ENCODE results near the gene SH3GL1. TPM values are rescaled to one million over a fixed set of nuclear protein-coding genes. Genes with fewer than 3 reads are reported as not detected.

SH3GL1 gene
- total RNA-seq, 1 donor from 2014 or later: 61.4 TPM

GRCh38 chr19:4375164-4376027 is 25.0 kb downstream of the SH3GL1 start:
- Histone ChIP-seq H3K4me1 (peaks cover 58 to 86% of the 10 kb centered on the region in 2 donors), H3K4me3 (peak overlapping the region in 1 of 2 donors; percentile 16), H3K27me3 (no peaks in the 10 kb centered on the region), H3K36me3 (no peaks in the 10 kb centered on the region), H3K9me3 (no peaks in the 10 kb centered on the region), H3K27ac (peak overlapping the region; percentile 91 to 98)
- peak; percentile 25 to 49 (median 25) for TF ChIP-seq CTCF (IDR thresholded peaks at IDR 0.05)
- peak in 1 of 2 donors; percentile 82 for DNase-seq (ENCODE audit: low spot score in 2 of 2)
- intact Hi-C loops (cut with DNase I): loop anchor here (2.0 kb wide), 1 partner anchor 15 kb away; no protein-coding TSS in a partner anchor

- peak overlapping the region; percentile 91 to 98 for H3K27ac ChIP-seq
- H3K4me1 ChIP-seq: peaks cover 58 to 84% of the 10 kb centered on the region in 2 donors
- peak in 2 of 3 experiments; percentile 18 to 46 for TF ChIP-seq CTCF (IDR thresholded peaks at IDR 0.05)
- peak overlapping the region in 1 of 2 donors; percentile 5 for H3K4me3 ChIP-seq
- H3K27me3 ChIP-seq: no peaks in the 10 kb centered on the region
- intact Hi-C loops (cut with DNase I): loop anchor here (1.0 kb wide), 2 partner anchors 28 to 31 kb away; partner anchors contain the start of genes CHAF1A and MPND
- DNase-seq (ENCODE audit: low spot score in 2 of 2): peak; percentile 37 to 95
- no peaks in the 10 kb centered on the region for H3K36me3 ChIP-seq
- H3K9me3 ChIP-seq: no peaks in the 10 kb centered on the region
Observed at GRCh38 chr19:4374498-4375163, 25.7 kb downstream of the SH3GL1 start.

GRCh38 chr19:4373601-4374497 is 26.5 kb downstream of the SH3GL1 start:
- TF ChIP-seq CTCF (IDR thresholded peaks at IDR 0.05): no peak
- intact Hi-C loops (cut with DNase I): loop anchor here (1.0 kb wide), 2 partner anchors 28 to 31 kb away; partner anchors contain the start of genes CHAF1A and MPND
- H3K36me3 ChIP-seq: no peaks in the 10 kb centered on the region
- H3K4me3 ChIP-seq: peak overlapping the region; percentile 1 to 41
- DNase-seq (ENCODE audit: low spot score in 2 of 2): peak in 1 of 2 donors; percentile 82
- peak overlapping the region; percentile 91 to 98 for H3K27ac ChIP-seq
- peaks cover 58 to 82% of the 10 kb centered on the region in 2 donors for H3K4me1 ChIP-seq
- no peaks in the 10 kb centered on the region for H3K27me3 ChIP-seq
- no peaks in the 10 kb centered on the region for H3K9me3 ChIP-seq

GRCh38 chr19:4373013-4373367 is 27.4 kb downstream of the SH3GL1 start:
- intact Hi-C loops (cut with DNase I): no loop called here
- no peak for DNase-seq (ENCODE audit: low spot score in 2 of 2)
- H3K4me1 ChIP-seq: peaks cover 58 to 86% of the 10 kb centered on the region in 2 donors
- no peaks in the 10 kb centered on the region for H3K9me3 ChIP-seq
- H3K4me3 ChIP-seq: peak overlapping the region; percentile 1 to 41
- H3K27me3 ChIP-seq: no peaks in the 10 kb centered on the region
- H3K27ac ChIP-seq: peak overlapping the region; percentile 91 to 98
- TF ChIP-seq CTCF (IDR thresholded peaks at IDR 0.05): no peak
- no peaks in the 10 kb centered on the region for H3K36me3 ChIP-seq
